Pons (tissue), 1 donor: ENCODE data around the gene FASTK.
A peak's percentile ranks its signal among the peaks of the same experiment; 100 is the strongest.

ENCODE experiments used
- DNase-seq: peaks from one replicate; pipeline ENCODE4 v3.0.0-alpha.2; 2016; ENCODE audit warnings: low spot score

Gene FASTK

DNA sequence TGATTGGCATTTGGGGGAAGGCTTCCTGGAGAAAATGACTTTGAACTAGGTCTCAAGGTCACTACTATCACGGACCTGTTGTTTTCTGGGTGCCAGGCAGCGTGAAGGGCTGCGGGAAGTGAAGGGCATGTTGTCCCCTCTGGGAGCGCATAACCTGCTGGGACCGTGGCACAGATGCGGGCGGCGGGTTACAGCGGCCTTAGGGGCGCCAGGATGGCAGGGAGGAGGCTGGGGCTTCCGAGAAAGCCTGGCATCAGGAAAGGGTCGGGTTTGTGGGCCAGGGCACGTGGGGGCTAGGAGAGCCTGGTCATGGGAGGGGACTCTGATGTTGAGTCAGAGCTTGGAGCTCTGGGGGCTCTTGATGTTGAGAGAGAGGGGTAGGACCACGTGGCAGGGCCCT lies 15.1 kb downstream of the FASTK start:
- DNase-seq = no peak

DNA sequence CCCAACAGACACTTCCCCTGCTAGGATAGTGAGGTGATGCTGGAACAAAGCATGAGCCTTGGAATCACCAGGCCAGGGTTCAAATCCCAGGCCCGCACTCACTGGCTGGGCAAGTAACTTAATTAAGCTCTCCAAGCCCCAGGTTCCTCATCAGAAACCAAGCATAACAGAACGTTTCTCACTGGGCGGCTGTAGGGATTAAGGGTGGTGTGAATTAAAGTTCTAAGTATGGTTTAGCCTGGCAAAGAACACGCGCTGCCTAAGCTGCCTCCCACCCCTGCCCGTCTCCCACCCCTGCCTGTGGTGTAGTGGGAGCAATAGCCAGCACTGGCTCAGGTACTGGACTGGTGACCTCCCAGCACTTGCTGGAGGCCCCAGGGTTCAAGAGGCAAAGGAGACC lies 15.6 kb downstream of the FASTK start:
- DNase-seq = no peak

- no peak for DNase-seq
These were observed 16.2 kb downstream of the FASTK start for GRCh38 chr7:151064454-151064853.

DNA sequence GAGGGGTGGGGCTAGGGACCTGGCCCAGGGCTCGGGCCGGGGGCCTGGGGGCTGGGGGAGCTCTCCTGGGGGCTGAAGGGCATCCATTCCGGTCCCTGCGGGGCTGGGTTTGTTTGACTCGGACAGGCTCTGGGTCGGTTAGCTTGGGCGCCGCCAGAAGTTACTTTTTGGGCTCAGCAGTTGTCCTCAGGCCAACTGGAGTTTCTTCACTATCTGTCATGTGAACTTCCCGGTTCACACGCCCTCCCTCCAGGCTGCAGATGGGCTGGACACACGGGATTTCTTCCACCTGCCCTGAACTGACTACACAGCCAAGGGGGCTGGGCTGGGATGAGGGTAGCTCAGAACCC lies 17.4 kb downstream of the FASTK start:
- no peak for DNase-seq

- DNase-seq = no peak
These were observed 18.0 kb downstream of the FASTK start for GRCh38 chr7:151062399-151063211.

DNA sequence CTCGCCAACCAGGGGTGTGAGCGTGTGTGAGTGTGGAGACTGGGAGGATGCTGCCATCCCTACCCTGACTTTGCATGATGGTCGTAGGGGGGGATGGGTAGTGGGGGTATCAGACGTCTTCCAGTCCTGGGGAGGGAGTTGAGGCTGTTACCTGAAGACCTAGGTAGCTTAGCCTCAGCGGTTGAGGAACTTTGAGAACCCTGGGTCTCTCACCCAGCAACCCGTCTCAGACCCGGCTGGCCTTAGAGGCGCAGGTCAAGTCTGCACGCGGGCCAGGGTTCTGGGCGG lies 18.6 kb downstream of the FASTK start:
- DNase-seq = no peak

DNA sequence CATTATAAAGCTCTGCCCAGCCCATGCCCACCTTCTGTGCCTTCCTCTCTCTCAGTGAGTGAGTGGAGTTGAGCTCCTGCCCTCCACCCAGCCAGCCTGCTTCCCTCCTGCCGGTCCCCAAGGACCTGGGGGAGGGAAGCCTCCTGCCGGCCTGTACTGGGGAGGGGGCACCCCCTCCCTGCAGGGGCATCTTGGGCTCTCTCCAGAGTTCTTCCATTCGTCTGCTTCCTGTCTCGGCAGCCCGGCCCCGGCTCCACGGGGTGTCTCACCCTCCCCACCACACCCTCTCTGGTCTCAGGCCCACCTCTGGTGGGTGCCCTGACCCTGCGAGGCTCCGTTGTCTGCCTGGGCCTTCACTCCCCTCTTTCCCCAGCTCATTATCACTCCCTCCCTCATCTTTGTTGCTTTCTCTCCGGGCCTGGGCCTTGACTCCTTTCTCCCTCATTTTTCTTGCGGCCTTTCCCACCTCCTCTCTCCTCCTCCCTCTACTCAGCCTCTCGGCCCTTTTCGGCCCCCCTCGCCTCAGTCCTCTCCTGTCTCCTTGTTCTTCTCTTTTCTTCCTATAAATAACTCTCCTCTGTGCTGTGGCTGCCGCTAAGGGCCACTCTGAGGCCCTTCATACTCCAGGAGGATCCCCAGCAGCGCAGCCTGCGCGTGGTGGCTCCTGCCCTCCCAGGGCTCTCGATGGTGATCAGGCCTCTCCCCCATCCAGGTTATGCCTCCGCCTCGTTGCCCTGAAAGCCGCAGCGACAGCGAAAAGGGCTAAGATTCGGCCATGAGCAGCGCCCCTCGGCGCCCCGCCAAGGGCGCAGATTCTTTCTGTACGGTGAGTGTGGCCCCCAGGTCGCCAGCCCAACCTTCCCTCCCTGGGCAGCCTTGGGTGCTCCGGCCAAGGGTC lies 19.1 kb downstream of the FASTK start:
- no peak for DNase-seq

DNA sequence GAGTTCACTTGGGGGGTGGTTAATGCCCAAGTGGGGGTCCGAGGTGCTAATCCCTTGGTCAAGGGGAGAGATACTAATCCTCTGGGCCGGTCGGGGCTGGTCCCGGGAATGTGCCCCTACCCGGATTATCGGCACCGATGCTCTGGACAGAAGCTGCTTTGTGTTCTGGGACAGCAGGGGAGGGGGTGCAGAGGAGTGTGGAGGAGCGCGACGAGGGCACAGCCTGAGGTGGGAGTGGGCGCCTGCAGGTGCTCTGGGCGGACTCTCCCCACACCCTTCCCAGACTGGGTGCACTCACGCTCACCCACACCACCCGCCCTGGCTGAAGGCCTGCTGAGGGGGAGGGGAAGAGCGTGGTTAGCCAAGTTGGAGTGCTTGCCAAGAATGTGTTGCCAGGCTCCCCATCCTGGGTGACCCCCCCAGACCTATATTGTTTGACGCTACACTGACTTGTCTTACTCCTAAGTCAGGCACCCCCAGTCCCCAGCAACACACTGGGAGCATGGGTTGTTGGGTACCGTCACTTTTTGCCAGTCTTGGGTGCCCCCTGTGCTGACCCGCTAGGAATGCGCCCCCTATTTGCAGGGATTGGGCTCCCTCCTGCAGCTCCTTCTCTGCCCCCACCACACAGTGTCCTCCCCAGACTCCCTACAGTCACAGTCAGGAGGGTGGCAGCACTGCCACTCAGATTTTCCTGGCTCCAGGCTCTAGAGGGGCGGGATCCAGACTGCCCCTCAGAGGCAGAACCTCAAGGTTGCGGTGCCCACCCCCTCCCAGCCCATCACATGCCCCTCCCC lies 20.0 kb downstream of the FASTK start:
- DNase-seq = peak; percentile 65

DNA sequence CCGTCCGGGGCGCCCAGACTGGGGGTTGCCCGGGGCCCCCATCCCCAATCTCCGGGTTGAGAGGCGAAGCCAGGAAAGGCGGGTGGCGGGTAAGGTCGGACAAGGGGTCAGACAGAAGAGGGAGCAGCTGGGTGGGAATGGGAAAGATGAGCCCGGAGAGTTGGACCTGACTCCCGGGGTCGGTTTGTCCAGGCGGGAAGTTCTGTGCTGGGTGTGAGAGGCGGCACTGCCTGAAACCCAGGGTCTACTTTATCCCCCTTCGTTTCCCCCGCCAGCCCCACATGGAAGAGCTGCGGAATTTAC lies 20.5 kb downstream of the FASTK start:
- DNase-seq = no peak

GRCh38 chr7:151059367-151060112 lies 21.1 kb downstream of the FASTK start, which contains the start of gene SLC4A2:
Gene SLC4A2, plus strand, starts transcription at chr7:151059589. Its CDS starts 2,399 bp downstream, at chr7:151061988.
- DNase-seq = peak; percentile 89

DNA sequence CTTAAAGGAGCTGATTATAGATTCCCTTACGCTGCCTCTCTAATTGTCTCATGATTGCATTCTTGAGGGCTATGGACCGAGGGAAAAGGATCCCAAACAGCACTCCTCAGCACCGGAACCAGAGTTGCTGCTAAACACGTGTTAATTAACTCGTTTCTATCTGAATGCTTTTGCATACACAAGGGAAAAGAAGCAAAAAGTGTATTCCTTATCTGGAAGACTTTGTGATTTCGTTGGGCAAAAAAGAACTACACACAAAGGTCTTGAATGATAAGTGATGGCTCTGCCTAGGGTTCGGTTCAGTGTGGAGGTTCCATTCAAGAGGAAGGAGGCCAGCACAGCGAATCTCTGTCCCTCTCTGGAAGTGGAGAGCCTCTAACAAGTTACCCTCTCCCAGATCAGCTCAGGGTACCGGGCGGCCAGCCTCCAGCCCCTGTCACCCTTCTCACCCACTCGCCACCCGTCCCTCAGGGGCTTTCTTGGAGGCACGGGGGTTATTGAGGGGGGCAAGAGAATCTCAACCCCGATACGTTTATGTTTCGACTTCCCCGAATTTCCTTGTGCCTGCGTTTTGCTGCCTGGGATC lies 21.7 kb downstream of the FASTK start:
- peak; percentile 69 for DNase-seq

DNA sequence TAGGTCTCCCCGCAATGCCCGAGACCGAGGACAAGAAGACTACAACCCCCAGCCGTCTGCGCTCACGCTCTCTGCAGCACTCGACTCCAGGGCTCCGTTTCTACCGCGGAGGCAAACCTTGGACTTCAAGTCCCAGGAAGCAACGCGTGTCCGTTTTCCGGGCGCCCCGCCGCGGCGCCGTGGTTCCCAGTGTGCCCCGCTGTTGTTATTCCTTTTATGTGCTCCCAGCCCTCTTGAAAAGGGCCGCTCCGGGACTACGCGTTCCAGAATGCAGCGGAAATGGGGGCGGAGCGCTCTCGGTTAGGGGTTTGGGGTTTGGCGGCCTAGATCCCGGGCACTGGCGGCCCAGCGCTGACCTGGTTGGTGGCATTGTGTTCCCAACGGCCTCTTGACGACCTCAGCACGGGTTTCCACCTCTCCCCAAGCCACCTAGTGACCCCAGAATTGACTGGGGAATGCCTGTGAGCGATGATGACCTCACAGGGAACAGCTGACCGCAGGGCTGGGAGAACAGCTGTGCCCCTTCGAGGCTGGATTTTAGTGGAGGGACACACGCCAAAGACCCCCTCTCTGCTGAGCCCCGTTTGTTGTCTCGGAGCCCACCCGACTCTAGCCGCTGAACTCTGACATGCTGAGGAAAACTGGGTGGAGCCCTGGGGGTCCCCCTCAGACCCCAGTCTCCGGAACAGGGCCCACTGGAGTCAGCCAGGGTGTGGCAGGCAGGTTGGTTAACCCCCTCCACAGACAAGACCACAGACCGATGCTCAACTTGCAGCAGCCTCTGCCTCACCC lies 22.4 kb downstream of the FASTK start:
- DNase-seq = peak; percentile 100

DNA sequence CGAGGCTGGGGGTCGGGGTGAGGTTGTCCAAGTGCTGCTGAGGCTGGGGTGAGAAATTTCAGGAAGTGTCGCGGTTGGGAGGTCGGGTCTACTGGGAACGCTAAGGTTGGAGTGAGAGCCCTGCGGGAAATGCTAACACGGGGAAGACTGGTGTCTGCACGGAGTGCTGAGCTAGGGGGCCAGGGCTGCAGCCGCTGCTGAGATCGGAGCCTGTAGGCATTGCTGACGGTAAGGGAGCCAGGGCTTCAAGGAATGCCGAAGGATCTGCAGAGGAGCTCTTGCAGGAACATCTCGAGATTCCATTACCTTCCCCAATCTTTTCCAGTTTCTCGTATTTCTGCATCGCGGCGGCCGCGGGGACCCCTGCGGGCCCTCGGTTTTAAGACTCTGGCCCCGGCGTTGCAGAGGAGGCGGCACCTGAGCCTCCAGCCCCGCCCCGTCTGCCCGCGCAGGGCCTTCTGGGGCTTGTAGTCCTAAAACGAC lies 23.1 kb downstream of the FASTK start, which contains the start of gene CDK5:
CDK5 (minus strand) TSS at position 392 of the 483 bp plus-strand sequence; CDS start at position 343, 49 bp downstream.
- no peak for DNase-seq

GRCh38 chr7:151056666-151057505 lies 23.7 kb downstream of the FASTK start:
- no peak for DNase-seq

DNA sequence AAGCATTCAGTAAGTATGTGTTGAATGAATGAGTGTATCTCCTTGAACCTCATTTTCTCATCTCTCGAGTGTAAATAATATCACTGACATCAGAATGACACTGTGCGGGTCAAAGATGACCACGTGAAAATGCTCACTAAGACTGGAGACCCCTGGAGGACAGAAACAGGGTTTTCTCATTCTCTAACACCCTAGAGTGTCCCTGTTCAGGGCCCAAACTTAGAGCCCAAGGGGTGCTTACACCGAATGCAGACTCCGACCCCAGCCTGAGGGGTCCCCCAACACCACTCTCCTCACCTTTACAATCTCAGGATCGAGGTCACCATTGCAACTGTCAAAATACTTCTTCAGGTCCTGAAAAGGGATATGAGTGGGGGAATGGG lies 24.3 kb downstream of the FASTK start:
- no peak for DNase-seq

DNA sequence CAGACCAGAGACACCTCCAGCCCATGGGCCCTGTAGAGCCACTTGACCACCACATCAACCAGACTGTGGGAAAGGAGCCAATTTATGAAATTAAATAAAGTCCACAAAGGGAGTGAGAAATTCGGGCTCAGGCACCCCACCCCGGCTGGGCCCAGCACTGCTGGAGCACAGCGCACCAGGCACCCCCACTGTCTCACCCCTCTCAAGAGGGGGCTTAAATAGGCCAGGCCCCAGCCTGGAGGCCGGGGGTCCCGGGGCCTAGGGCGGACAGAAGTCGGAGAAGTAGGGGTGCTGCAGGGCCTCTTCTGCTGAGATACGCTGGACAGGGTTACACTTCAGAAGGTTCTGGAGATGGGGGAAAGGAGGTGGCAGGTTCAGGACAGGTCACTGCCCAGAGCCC lies 26.9 kb downstream of the FASTK start:
- DNase-seq = no peak

GRCh38 chr7:151053096-151053495 lies 27.5 kb downstream of the FASTK start:
- DNase-seq = no peak

- DNase-seq = no peak
These were observed 29.5 kb downstream of the FASTK start for GRCh38 chr7:151051108-151051507.

- DNase-seq = no peak
These were observed 31.6 kb downstream of the FASTK start for GRCh38 chr7:151048911-151049463.
